HG03064 (cell line): ENCODE data around the gene FAM43A.

Experiments
- ATAC-seq: cut with Tn5 transposase; IDR thresholded peaks from one replicate; pipeline ENCODE4 v1.9.1; 2021; ENCODE audit warnings: low read depth; ENCODE audit not compliant: unreplicated experiment

FAM43A gene

GRCh38 chr3:194675081-194675640, 10.5 kb upstream of the FAM43A start:
- ATAC-seq = no peak

GRCh38 chr3:194675680-194676079, 10.0 kb upstream of the FAM43A start:
- no peak for ATAC-seq

GRCh38 chr3:194676471-194676870, 9.2 kb upstream of the FAM43A start:
- no peak for ATAC-seq

GRCh38 chr3:194680888-194681615, 4.6 kb upstream of the FAM43A start:
- no peak for ATAC-seq

GRCh38 chr3:194682189-194682693, 3.4 kb upstream of the FAM43A start:
- no peak for ATAC-seq

- no peak for ATAC-seq
These were observed 2.9 kb upstream of the FAM43A start for GRCh38 chr3:194682694-194683310.

- ATAC-seq = no peak
These were observed 2.3 kb upstream of the FAM43A start for GRCh38 chr3:194683380-194683779.

GRCh38 chr3:194685065-194685717, 492 bp upstream of the FAM43A start:
- peak; percentile 10 for ATAC-seq

- no peak for ATAC-seq
These were observed 732 bp downstream of the FAM43A start for GRCh38 chr3:194686414-194686815.

- no peak for ATAC-seq
These were observed 1.3 kb downstream of the FAM43A start for GRCh38 chr3:194686816-194687637.

GRCh38 chr3:194687638-194688199, 2.0 kb downstream of the FAM43A start:
- ATAC-seq = no peak

GRCh38 chr3:194688200-194688740, 2.6 kb downstream of the FAM43A start:
- no peak for ATAC-seq

GRCh38 chr3:194688946-194689345, 3.3 kb downstream of the FAM43A start:
- ATAC-seq = no peak

- ATAC-seq = no peak
These were observed 3.8 kb downstream of the FAM43A start for GRCh38 chr3:194689493-194689944.

- ATAC-seq = no peak
These were observed 5.1 kb downstream of the FAM43A start for GRCh38 chr3:194690501-194691372.

- peak; percentile 77 for ATAC-seq
These were observed 6.0 kb downstream of the FAM43A start for GRCh38 chr3:194691481-194692283.

GRCh38 chr3:194696702-194697101, 11.0 kb downstream of the FAM43A start:
- ATAC-seq = no peak

GRCh38 chr3:194702545-194702944, 16.9 kb downstream of the FAM43A start:
- no peak for ATAC-seq
